Kidney (tissue), 14 donors: ENCODE results near the gene GSX1. TPM values are rescaled to one million over a fixed set of nuclear protein-coding genes. Genes with fewer than 3 reads are reported as not detected.
A peak's percentile ranks its signal among the peaks of the same experiment; 100 is the strongest.

Experiments used
- DNase-seq, 5 donors: peaks; one replicate each; pipeline ENCODE4 v3.0.0-alpha.2; 2013 to 2020
- FAIRE-seq: peaks from 2 replicates; lab custom pipeline; 2012; peaks lifted over from hg19 to GRCh38; lab: Jason Lieb, UNC
- H3K27ac ChIP-seq, 2 donors: one replicate each; pipeline ENCODE4 v1.7.0; 2013; ENCODE audit warnings: low read depth in 2 of 2, low read length in 2 of 2, inconsistent platforms in 1 of 2
- H3K27me3 ChIP-seq: one replicate; pipeline ENCODE4 v1.7.1; 2013; ENCODE audit warnings: low read length, inconsistent platforms; ENCODE audit not compliant: control insufficient read depth, insufficient read depth
- H3K36me3 ChIP-seq, 3 donors: one replicate each; pipeline versions ENCODE4 v1.7.0 to v1.7.1; 2013; ENCODE audit warnings: low read length in 3 of 3, control low read depth in 1 of 3, inconsistent platforms in 1 of 3; ENCODE audit not compliant: insufficient read depth in 3 of 3, control insufficient read depth in 2 of 3
- H3K4me1 ChIP-seq, 3 donors: one replicate each; pipeline versions ENCODE4 v1.7.0 to v1.7.1; 2013; ENCODE audit warnings: low read length in 3 of 3, inconsistent platforms in 1 of 3, low read depth in 1 of 3; ENCODE audit not compliant: control insufficient read depth in 2 of 3, insufficient read depth in 2 of 3
- H3K4me3 ChIP-seq, 3 donors: one replicate each; pipeline versions ENCODE4 v1.7.0 to v1.8.1; 2013; ENCODE audit warnings: low read length in 3 of 3, control low read depth in 1 of 3, inconsistent platforms in 1 of 3
- H3K9ac ChIP-seq, 3 donors: one replicate each; pipeline versions ENCODE4 v1.7.0 to v1.7.1; 2013; ENCODE audit warnings: low read length in 3 of 3, control low read depth in 1 of 3, inconsistent platforms in 1 of 3
- H3K9me3 ChIP-seq, 3 donors: one replicate each; pipeline versions ENCODE4 v1.7.0 to v1.7.1; 2013; ENCODE audit warnings: low read length in 3 of 3, control low read depth in 1 of 3, inconsistent platforms in 1 of 3; ENCODE audit not compliant: control insufficient read depth in 2 of 3, insufficient read depth in 1 of 3
- intact Hi-C: fragments of 100-400 bp; cut with DNase I; formaldehyde crosslinking; loops from one replicate; pipeline ENCODE4 v1.11.1; 2022
- polyA plus RNA-seq: library from polyadenylated mRNA; stranded (reverse); fragments of 350-450 nt; fragmentation: Illumina TruSeq; extraction: RNeasy Lipid Tissue Mini Kit (QIAGEN cat#74804); gene quantifications from one replicate; pipeline ENCODE4 v1.2.3, GENCODE V29; 2014; ENCODE audit warnings: low read depth, low replicate concordance; ENCODE audit not compliant: insufficient read depth
- total RNA-seq: library from RNA; stranded (reverse); fragmentation: NEBNext Ultra II Directional; extraction: Animal tissue kit (Norgen Biotek cat#: 25700); gene quantifications from one replicate; pipeline ENCODE4 v1.2.1, GENCODE V29; 2021
- TF ChIP-seq, protein P1 (sequence below): IDR thresholded peaks from 3 replicates; pipeline ENCODE4 v1.5.1; 2012; ENCODE audit warnings: mild to moderate bottlenecking, moderate library complexity, borderline replicate concordance; ENCODE audit not compliant: insufficient read depth; ENCODE audit errors: extremely low read depth
- donor health status: control.
- donor health status: control.
- donor health status: control.
- donor health status: control.
- donor health status: control.
- donor health status: DM: yes; HTN: yes; CAD: no.
- donor health status: Normal renal cell carcinoma (clear cell type).

The GSX1 gene
- total and polyA plus RNA-seq, 2 donors from 2014 or later = not detected

DNA sequence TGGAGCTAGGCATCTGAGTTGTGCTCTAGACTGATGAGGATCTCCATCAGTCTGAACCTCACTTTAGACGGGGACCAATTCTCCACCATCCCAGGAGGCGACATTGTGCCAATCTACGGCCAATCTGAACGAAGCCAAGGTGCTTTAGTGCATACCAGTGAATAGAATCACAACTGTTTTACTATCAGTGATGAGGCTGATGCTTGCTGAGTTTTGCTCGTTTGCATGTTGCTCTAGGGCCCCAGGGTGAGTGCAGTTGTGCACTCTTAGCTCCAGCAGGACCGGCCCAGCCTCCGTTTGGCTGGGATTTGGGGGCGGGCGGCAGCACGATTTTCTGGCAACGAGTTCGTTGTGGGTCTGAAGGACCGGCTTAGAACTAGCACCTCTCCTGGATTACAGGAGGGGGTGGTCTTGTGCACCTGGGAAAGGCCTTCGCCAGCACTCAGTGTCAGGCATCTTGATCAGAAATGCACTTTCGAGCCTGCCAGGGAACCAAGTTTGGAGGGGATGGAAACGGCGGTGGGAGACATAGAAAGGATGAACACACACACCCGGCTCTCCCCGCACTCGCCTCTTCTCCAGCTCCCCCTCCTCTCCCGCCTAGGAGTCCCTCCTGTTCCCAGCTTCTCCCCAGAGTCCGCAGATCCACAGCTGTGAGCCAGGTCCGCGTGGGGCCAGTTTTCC is 4.4 kb downstream of the GSX1 start:
- H3K9ac ChIP-seq = no peak overlapping the region
- FAIRE-seq (no peak), DNase-seq (no peak)
- TF ChIP-seq, protein P1, sequence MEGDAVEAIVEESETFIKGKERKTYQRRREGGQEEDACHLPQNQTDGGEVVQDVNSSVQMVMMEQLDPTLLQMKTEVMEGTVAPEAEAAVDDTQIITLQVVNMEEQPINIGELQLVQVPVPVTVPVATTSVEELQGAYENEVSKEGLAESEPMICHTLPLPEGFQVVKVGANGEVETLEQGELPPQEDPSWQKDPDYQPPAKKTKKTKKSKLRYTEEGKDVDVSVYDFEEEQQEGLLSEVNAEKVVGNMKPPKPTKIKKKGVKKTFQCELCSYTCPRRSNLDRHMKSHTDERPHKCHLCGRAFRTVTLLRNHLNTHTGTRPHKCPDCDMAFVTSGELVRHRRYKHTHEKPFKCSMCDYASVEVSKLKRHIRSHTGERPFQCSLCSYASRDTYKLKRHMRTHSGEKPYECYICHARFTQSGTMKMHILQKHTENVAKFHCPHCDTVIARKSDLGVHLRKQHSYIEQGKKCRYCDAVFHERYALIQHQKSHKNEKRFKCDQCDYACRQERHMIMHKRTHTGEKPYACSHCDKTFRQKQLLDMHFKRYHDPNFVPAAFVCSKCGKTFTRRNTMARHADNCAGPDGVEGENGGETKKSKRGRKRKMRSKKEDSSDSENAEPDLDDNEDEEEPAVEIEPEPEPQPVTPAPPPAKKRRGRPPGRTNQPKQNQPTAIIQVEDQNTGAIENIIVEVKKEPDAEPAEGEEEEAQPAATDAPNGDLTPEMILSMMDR = no peak
- H3K36me3 ChIP-seq = no peaks in the 10 kb centered on the region
- H3K27ac ChIP-seq = no peak overlapping the region
- H3K4me1 ChIP-seq = no peaks in the 10 kb centered on the region
- H3K4me3 ChIP-seq = no peak overlapping the region
- H3K27me3 ChIP-seq = peaks cover 58% of the 10 kb centered on the region
- no peaks in the 10 kb centered on the region for H3K9me3 ChIP-seq
- intact Hi-C loops = no loop called here

DNA sequence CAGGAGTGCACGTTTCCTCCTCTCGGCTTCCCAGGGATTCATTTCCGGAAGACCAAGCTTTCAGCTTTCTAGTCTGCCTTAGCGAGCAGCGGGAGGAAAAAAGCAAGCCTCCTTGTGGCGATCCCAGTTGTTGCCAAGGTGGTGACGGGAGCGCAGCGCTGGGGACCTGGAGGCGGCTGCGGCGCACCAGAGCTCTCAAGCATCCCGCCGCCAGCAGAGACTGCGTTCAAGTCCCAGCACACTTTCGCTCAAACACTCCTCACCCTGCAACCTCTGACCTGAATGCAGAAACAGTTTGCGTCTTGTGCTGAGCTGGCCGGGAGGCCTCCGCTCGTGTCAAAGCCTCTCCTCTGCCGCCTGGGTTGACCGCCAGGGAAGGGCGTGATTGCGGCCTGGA is 4.9 kb downstream of the GSX1 start:
- DNase-seq = peak in 4 of 5 donors; percentile 50 to 75 (median 68)

DNA sequence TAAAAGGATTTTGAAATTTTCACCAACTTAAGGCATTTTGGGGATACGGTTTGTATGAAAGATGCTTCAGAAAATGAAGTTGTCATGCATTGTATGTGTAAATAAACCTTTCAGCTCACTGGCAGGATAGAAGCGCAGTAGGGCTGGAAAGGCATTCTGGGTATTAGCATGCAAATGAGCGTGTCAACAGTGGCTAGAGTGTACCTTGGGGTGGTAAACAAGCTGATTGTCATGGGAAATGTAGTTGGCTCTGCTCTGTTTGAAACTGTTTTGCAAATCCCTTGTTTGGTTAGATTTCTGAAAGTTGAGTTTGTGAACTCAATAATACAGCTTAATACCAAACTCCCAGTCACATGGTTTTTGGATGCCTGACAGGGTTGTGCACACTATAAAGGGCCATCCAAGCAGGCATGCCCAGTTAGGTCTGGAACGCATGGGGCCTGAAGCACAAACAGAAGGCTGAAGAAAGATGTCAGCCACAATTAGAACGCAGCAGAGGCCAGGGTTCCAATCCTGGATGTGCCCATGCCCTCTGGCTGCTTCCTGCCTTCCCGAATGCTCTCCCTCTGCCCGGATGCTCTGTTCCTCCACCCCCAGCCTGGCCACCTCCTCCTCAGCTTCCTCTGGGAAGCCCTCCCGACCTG is 14.6 kb downstream of the GSX1 start:
- no peak for FAIRE-seq
- no peaks in the 10 kb centered on the region for H3K4me1 ChIP-seq
- peaks cover 4% of the 10 kb centered on the region for H3K27me3 ChIP-seq
- no peak overlapping the region for H3K9ac ChIP-seq
- H3K36me3 ChIP-seq = no peaks in the 10 kb centered on the region
- no peak for DNase-seq
- TF ChIP-seq, protein P1 = no peak
- H3K4me3 ChIP-seq = no peak overlapping the region
- intact Hi-C loops = no loop called here
- no peaks in the 10 kb centered on the region for H3K9me3 ChIP-seq
- H3K27ac ChIP-seq = no peak overlapping the region

More for the DNA sequence above, 4.9 kb downstream of the GSX1 start:
- Histone ChIP-seq H3K9me3 (no peaks in the 10 kb centered on the region), H3K4me3 (no peak overlapping the region), H3K4me1 (no peaks in the 10 kb centered on the region), H3K9ac (no peak overlapping the region), H3K36me3 (no peaks in the 10 kb centered on the region), H3K27me3 (peaks cover 53% of the 10 kb centered on the region), H3K27ac (no peak overlapping the region)
- no peak for FAIRE-seq
- TF ChIP-seq, protein P1 = no peak
- intact Hi-C loops = no loop called here
